Hematopoietic multipotent progenitor cell treated with erythropoietin and hydrocortisone succinate and interleukin-3 and kit ligand, for 4 days (in vitro differentiated cells): ENCODE results near the gene SPAG5.

Experiments used
- DNase-seq: peaks from one replicate; pipeline ENCODE4 v3.0.0-alpha.2; 2015

The SPAG5 gene

DNA sequence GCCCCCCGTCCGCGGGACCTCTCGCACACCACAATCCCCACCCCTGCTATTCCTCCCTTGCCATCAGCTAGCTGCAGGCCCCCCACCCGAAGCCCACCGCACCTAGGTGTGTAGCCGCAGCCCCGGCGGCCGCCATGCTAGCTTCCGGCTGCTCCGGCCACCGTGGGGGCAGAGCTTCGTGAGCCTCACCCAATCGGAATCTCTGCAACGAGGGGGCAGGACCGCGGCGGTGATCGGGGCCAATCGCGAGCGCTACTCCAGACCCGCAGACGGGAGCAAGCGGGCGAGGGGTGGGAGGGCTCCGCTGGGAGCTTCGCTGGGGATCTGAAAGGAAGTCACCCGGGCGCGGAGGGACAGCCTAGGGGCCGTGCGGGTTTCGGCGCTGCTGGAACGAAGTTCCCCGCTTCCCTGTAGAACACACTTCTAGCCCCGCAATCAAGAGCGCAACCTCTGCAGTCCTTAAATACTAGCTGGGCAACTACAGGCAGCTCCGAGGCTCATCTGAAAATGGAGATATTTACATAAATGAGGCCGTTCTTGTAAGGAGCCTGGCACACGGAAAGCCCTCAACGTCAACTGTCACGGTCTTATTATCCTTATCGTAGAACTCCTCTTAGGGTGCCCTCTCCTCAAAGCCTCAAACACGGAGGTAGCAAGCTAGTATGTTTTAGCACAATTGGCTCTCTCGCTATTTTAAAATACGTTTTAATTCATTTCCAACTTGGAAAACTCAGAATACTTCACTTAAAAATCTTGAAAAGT is 27.3 kb downstream of the SPAG5 start, which contains the start of gene PIGS:
Gene PIGS (minus strand): TSS at position 164 of the 762 bp plus-strand sequence. CDS start 28 bp downstream, at position 136.
- peak; percentile 98 for DNase-seq

DNA sequence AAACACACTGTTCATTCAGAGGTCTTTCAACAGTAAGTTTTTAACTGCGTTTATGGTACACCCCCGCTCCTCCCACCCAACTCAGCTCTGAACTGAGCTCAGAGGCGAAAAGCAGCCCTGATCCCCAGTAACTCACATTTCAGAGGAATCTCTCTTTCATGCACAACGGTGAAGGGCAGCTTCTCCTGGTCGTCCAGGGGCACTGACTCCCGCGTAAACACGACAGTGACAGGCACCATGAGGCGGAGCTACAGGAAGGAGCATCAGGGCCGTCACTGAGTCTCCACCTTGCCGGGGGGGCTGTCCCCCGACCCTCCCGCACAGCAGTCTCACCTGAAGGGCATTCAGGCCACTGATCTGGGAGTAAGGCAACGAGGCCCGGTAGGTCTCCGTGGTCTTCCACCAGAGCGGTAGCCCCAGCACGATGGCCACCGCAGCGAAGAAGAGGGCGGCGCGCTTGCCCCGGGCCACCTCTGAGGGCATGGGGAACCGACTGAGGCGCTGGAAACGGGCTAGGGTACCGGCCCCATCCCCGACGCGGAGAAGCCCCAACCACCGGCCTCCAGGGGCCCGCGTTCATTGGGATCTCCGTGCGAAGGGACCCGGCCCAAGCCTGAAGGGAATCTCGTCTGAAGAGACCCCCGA is 28.0 kb downstream of the SPAG5 start:
- DNase-seq: peak; percentile 73

DNA sequence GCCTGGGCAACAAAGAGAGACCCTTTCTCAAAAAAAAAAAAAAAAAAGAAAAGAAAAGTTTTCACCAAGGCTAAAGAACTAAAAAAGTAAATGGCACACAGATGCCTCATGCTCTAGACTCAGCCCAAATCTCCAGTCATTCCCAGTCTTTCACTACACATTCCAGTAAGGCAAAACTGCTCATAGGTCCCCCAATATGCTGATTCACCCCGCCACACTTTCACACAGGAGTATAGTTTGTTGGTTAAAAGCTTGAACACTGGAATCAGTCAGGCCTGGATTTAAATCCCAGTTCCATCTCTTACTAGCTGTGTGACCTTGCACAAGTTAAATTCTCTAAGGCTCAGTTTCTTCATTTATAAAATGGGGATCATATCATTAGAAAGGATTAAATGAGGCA is 29.4 kb downstream of the SPAG5 start:
- DNase-seq: no peak

DNA sequence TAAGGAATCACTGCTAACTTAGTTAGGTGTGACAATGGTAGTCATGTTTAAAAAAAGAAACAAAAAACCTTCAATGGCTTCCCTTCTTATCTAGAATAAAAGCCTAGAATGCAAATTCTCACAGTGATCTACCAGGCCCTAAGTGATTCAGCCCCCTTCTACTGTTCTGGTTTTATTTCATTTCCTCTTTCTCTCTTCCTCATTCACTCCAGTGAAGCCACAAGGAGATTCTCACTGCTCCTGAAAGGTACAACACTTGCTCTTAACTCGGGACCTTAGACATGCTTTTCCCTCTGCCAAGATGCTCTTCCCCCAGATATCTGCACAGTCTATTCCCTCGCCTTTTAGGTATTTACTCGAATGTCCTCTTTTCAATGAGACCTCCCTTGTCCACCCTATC is 31.2 kb downstream of the SPAG5 start:
- peak; percentile 70 for DNase-seq

DNA sequence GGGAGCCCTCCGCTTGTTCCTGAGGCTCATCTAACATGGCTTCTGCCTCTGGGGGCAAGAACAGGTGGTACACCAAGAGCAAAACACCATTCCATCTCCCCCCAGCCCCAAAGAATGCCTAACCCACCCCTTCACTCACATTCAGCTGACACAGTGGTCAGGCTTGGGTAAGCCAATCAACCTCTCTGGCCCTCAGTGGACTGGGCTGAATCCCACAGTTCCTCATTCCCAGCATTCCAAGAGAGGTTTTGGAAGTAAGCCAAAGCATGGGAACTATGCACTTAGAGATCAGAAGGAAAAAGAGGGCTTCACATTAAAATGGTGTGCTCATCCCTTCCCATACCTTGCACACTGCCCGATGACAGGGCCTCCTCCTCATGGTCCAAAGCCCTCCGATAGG is 35.4 kb downstream of the SPAG5 start:
- no peak for DNase-seq

DNA sequence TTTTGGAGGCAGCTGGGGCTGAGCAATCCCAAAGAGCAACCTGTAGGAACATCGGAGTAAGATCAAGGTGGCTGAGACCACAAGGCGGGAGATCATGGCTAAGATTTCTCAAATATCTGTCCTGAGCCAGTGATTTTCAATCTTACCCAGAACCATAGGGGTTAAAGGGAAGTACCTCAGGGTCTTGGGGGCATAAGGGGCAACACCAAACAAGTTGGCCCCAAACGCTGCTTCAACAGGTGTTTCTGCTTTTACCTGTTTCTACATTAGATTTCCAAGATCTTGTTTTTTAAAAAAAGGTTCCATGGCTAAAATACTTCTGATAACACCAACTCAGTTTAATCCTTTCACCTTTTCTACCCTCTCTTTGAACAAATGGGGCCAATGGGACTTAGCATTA is 43.8 kb downstream of the SPAG5 start:
- no peak for DNase-seq

DNA sequence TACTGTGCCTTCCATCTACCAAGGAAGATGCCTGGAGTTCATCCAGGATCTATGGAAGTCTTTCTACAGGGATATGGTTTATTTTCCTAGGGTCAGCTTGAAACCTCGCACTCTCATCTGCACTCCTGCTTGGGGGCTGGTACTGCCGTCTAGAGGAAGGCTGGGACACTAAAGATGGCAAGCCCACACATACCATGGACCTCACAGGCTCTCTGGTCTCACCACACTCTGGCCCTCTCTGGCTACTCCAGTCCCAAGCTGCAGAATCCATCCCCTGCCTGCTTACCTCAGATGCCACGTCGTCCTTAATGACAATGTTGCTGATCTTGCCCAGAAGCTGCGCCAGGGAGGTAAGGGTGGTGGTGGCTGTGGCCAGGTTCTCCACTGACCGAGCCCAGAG is 44.3 kb downstream of the SPAG5 start:
- peak; percentile 41 for DNase-seq

DNA sequence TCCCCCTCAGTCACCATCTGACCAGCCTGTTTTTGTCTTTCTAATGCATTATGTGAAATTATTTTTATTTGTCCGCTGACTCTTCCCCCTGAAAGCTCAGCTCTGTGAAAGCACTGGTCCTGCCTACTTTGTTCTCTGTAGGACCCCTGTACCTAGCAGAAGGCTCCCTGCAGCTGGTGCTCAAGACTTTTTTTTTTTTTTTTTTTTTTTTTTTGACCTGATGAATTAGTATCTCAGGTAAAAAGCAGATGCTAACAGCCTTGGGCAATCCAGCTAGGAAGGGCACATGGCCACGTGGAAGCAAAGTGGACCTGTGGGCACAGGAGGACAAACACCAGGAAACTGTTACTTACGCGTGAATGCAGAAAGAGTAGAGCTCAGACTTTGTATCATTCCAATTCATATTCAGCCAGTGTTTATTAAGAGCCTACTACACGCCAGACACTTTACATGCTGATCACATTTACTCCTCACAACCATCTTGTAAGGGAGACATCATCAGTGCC is 45.8 kb downstream of the SPAG5 start:
- no peak for DNase-seq

DNA sequence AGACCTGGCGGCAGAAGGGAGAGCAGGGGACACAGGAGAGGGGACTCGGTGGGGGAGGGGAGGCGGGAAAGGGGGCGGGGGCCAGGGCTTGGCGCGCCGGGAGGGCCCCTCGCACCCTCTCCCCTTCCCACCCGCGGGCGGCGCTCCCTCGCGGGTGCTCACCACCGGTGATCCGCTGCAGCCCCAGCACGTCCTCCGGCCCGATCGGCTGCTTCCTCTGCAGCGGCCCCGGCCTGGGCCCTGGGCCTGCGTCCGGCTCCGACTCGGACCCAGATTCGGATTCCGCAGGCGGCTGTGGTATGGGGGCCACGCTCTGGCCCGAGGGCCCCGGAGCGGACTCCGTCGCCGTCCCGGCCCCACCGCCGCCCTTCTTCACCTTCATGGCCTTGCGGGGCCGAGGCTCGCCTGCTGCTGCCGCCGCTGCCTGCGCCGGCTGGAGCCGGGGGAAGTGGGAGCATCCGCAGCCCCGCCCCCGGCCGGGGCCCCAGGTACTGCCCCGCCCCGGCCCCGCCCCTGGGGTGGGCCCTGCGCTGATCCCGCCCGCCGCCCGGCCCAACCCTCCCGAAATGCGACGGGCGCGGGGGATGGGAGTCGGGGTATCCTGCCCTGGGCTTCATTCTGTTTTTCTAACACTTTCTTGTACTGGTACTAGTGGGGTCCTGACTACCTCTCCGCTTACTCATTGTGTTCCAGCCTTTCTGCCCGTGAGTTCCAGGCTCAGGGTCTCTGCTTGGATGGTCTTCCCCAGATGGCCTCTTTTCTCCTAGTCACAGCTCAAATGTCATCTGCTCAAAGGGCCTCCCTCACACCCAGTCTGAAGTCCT is 46.4 kb downstream of the SPAG5 start, which contains the start of gene UNC119:
Gene UNC119 (minus strand): TSS at position 449 of the 824 bp plus-strand sequence. CDS start 67 bp downstream, at position 382.
- peak; percentile 91 for DNase-seq

DNA sequence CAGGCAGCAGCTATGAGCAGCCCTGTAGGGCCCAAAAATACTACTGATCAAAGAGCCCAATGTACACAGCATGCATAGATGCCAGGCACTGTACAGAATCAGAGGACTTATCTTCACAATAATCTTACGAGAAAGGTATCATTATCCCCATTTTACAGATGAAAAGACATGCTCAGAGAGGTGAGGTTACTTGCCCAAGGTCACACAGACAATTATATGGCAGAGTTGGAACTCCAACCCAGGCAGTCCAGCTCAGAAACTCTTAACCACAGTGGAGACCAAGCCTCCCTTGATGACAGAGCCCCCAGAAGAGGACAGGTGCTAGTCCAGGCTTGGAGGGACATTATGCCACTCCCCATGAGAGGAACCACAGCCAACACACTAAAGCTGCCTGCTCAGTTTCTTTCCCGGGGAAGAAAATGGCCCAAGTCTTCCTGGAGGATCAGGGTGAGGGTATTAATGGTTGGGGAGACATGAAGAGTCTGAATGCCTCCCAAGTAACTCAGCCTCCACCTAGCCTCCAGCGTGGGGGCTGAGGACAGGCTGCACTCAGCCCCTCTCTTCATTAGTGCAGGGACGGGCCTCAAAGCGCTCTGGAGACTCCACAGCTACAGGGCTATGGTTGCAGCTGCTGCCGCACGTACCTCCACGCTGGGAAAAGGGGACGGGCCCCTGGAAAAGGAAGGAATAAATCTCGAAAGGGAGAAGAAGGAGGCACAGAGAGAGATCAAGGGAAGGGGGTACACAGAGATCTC is 47.2 kb downstream of the SPAG5 start:
- DNase-seq: peak; percentile 26

DNA sequence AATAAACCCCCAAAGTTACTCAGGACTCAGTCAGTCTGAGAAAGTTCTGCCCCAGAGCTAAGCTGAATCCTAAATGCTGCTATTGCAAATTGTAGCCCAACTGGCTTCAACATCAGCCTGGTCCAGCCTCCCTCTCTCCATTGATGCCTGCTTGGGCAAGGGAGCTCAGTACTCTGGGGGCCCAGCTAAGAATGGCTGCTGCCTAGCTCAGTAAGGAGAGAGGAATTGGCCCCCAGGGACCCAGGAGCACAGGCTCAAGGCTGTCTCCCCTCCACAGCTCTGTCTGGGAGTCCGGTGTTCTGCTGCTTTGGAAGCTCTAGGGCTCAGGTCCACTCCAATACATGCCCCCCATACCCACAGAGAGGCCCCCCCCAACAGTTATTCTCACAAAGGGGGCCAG is 48.0 kb downstream of the SPAG5 start:
- no peak for DNase-seq

DNA sequence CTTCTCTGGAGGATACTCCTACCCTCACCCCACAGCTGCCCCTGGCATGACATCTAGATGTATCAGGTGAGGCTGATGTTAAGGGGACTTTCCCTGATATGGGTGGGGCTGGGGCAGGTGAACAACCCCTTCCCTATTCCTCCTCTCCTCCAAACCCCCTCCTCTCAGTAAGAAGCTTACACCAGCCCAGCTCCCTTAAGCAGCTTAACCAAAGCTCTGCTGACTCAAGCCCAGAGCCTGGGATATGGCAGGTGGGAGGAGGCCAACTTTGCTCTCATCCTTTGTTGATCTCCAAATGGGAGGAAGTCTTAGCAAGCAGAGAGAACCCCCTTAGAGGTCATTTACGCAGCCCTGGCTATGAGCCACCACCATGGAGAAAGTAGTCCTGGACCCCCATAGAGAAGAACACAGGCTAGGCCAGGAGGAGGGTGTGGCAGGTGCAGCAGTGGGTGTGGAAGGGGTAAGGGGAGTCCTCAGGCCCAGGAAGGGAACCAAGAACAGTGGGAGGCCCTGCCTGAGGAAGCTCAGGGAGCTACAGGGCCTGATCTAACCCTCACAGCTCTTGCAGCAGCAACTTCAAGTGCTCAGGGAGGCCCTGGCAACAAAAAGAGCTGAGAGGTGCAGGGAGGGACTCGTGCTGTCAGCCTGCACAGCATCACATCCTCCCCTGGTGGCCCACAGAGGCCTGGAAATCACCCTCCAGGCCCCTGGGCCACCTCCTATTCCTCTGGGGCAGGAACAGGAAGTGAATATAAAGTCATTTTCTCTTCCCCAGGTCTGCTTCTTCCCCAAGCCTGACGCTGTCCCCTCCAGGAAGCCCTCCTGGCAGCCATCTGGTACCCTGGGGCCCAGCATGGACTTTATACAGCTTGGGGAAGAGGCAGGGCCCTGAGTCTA is 49.3 kb downstream of the SPAG5 start:
- DNase-seq: peak; percentile 33

DNA sequence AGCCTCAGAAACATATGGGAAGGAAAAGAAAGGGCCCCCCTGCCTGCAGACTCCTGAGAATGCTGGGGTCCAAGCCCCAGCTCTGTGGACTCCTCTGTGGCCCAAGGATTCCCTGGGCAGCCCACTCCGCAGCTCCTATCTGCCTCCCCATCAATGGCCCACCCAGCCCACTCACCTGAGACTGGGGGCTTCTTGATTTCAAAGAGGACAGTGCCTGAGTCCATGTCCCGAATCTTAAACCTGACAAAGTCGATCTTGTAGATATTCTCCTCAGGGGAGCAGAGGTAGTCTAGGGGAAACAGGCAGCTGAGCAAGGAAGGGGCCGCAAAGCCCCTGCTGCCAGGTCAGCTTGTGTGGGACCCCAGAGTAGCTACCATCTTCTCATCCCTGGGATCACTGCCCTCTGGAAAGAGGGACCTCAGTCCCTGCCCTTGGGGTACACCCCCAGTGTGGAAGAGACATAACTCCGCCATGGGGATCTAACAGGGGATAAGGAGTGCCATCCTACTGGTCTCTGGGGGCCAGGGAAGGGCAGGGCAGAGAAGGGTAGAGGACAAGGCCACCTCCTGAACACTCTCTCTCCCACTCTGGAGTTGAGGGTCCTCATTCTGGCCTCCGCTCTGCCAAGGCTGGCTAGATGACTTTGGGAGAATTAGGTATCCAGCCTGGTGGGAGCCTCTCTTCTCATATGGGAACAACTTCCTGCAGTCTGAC is 50.3 kb downstream of the SPAG5 start:
- no peak for DNase-seq

DNA sequence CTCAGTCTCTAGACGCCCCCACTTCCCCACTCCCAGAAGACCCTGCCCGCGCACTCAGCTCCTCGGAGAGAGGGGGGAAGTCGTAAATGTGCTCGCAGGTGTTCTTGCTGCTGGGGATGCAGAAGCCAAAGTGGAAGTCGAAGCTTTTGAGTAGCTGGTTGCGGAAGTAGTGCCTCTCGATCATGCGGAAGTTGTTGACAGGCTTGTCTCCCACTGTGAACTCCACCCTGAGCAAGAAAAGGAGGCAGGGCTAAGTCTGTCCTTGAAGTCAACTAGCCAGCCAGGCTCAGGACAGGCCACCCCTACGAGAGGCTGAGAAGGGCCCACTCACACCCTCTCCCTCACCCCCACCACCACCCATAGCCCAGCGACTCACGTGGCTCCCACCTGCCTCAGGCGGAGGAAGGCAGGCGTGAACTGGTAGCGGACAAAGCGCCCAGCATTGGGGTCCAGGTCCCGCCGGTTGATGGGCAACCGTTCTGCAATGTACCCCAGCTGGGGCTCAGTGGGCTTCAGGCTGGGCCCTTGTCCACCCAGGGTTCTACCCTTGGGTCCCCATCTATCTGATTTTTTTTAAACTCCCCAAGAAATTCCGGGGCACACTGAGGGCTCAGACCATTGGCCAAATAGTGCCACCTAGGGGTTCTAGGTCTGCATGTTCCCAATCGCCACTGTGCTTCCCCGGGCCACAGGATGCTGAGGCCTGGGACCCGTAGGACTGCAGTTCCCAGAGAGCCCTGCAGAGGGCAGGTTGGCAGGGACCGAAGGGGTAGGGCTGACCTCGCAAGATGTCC is 51.0 kb downstream of the SPAG5 start:
- DNase-seq: peak; percentile 93

DNA sequence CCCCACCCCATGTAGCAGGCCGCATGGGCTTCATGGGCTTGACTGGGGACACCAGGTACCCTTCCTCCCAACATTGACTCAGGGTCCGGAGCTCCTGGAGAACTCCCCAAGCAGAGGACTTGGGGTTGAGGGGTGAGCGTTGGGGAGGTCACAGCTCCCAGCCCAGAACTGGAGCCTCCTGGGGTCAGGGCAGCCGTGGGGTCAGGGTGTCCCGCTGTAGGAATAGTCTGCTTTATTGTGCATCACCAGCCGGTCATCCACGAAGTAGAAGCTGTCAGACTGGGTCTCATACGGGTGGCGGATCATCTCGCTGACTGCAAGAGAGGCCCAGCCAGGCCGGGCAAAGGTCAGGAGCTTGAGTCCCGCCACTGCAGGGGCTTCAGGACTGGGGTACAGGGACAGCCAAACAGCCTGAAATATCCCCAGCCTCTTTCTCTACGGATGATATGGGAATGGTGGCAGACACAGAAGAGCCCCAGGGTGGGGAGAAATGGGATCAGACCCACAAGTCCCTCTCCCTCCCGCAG is 51.7 kb downstream of the SPAG5 start:
- DNase-seq: no peak

DNA sequence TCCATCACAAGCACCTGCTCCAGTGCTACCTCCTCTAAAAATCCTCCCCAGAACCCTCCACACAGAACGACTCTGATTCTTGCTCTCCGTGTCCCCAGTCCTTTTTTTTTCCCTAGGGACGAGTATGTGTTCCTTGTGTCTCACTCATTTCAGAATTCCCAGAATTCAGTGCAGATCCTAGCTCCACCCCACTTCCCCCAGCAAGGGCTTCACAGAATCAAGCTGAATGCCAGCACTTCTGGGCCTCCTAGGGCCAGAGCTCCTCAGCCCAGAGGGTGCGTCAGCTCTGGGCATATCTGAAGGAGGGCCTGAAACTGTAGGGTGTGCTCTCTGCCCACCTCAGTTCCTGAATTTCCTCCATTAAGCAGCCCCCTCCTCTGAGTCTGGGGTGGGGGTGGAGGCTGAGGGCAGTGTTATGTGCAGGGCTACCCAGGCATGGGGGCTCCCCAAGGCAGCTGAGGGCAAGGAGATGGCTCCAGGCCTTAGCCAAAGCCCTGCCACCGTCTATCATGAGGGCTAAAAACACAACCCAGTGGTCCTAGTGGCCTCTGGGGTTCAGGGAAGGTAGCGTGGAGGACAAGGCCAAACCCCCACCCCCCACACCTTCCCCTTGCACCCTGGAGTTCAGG is 52.9 kb downstream of the SPAG5 start:
- DNase-seq: no peak

DNA sequence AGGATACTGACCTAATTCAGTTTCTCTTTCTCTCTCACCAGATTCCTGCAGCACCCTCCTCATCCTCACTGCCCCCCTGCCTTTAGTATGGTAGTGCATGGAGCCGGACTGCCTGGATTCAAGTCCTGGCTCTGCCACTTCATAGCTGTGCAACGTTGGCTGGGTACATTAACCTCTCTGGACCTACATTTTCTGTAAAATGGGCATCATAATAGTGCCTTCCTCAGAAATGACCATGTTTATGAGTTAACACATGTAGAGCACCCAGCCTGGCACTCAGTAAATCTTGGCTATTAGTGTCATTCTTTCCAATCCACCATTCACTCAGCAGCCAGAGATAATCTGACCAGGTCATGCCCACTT is 53.7 kb downstream of the SPAG5 start:
- no peak for DNase-seq

DNA sequence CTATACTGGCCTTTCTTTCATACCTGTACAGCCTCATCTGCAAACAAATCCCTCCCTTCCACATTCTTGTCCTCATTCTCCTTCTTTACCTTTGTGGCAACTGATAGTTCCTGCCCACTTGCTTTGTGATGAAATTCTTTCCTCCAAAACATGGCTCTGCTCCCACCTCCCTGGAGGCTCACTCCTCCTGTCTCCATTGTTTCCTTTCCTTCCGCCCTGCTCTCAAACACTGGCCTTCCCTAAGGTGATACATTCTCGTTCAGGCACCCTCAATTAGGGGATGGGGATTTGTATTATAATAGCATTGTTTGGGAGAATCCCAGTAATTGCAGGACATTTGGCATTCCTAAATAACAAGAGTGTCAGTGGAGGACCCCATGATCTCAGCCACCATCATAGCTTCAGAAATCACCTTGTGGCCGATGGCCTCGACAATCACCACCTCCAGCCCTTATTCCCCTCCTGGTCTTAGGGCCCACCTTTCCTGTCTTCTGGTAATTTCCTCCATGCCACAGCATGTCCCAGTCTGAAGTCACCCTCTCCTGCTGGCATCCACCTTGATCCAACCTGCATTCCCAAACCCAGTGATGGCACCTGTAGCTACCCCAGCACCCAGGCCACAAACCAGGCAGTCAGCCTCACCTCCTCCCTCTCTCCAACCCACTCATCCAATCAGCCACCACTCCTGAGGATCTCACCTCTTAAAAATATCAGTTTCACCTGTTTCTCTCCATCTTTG is 54.3 kb downstream of the SPAG5 start:
- no peak for DNase-seq
